DOHH2 (cell line): Measurements from ENCODE around the gene PRAMEF12.

Source experiments
- H3F3A ChIP-seq: fragments of 200-600 bp; sonication (generic), shearing (Covaris generic); 2 replicates; pipeline ENCODE4 v1.6.0; 2016; ENCODE audit warnings: antibody characterized with exemption, mild to moderate bottlenecking; ENCODE audit not compliant: control insufficient read depth, insufficient read depth
- H3K27ac ChIP-seq: fragments of 200-600 bp; sonication (generic); 2 replicates; pipeline ENCODE4 v1.5.1; 2014; ENCODE audit warnings: low read depth, mild to moderate bottlenecking, low read length, moderate library complexity
- H3K27me3 ChIP-seq: fragments of 200-600 bp; sonication (generic); 2 replicates; pipeline ENCODE4 v1.6.1; 2014; ENCODE audit warnings: mild to moderate bottlenecking, low read length, mixed read lengths; ENCODE audit not compliant: control insufficient read depth
- H3K36me3 ChIP-seq: fragments of 200-600 bp; sonication (generic); 2 replicates; pipeline ENCODE4 v1.6.1; 2014; ENCODE audit warnings: mild to moderate bottlenecking, low read length, moderate library complexity, mixed read lengths; ENCODE audit not compliant: control insufficient read depth
- H3K4me1 ChIP-seq: fragments of 200-600 bp; sonication (generic); 2 replicates; pipeline ENCODE4 v1.6.1; 2014; ENCODE audit warnings: mild to moderate bottlenecking, low read length, mixed read lengths; ENCODE audit not compliant: control insufficient read depth
- H3K4me2 ChIP-seq: fragments of 200-600 bp; sonication (generic); 2 replicates; pipeline ENCODE4 v1.6.0; 2014; ENCODE audit warnings: mild to moderate bottlenecking, low read length, moderate library complexity
- H3K4me3 ChIP-seq: fragments of 200-600 bp; sonication (generic); 2 replicates; pipeline ENCODE4 v1.5.1; 2014; ENCODE audit warnings: mild to moderate bottlenecking, low read length, mixed read lengths
- H3K79me2 ChIP-seq: fragments of 200-600 bp; sonication (generic); 2 replicates; pipeline ENCODE4 v1.6.1; 2014; ENCODE audit warnings: mild to moderate bottlenecking, low read length, mixed read lengths; ENCODE audit not compliant: control insufficient read depth
- H3K9me2 ChIP-seq: fragments of 200-600 bp; sonication (generic); replicated peaks from 2 replicates; pipeline ENCODE4 v1.6.1; 2014; ENCODE audit warnings: mild to moderate bottlenecking, low read length, mixed read lengths; ENCODE audit not compliant: control insufficient read depth
- H3K9me3 ChIP-seq: fragments of 200-600 bp; sonication (generic); 2 replicates; pipeline ENCODE4 v1.6.1; 2014; ENCODE audit warnings: antibody characterized with exemption, low read length, mixed read lengths; ENCODE audit not compliant: control insufficient read depth, insufficient read depth
- H4K20me1 ChIP-seq: fragments of 200-600 bp; sonication (generic); 2 replicates; pipeline ENCODE4 v1.6.0; 2014; ENCODE audit warnings: low read depth, mild to moderate bottlenecking, antibody characterized with exemption, low read length, moderate library complexity; ENCODE audit not compliant: control insufficient read depth, insufficient read depth
- EZH2phosphoT487 ChIP-seq: fragments of 200-600 bp; sonication (generic); IDR thresholded peaks from 2 replicates; pipeline ENCODE4 v1.6.1; 2017; ENCODE audit warnings: borderline replicate concordance, mild to moderate bottlenecking, antibody characterized with exemption, low read length, moderate library complexity, mixed read lengths
- TF ChIP-seq, protein P1 (sequence below): fragments of 200-600 bp; sonication (generic); IDR thresholded peaks from one replicate; pipeline ENCODE4 v1.5.1; 2014; ENCODE audit warnings: antibody characterized with exemption, mild to moderate bottlenecking, low read depth, low read length; ENCODE audit not compliant: poor library complexity, severe bottlenecking

The PRAMEF12 gene

DNA sequence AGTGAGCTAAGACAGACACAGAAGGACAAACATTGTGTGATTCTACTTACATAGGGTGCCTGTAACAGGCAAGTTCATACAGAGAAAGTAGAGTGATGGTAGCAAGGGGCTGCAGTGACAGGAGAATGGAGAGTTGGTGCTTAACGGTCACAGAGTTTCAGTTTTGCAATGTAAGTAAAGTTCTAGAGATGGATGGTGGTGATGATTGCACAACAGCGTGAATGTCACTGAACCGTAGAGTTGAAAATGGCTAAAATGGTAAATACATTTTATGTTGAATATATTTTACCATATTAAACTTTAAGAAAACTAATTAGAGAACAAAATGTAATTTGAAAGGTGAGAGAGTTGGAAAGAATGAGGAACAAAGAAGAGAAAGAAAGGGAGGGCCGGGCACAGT, 18.8 kb upstream of the PRAMEF12 start:
- Histone ChIP-seq H3K36me3 (no peaks in the 10 kb centered on the region), H4K20me1 (no peaks in the 10 kb centered on the region), H3K27me3 (no peaks in the 10 kb centered on the region), H3K4me1 (no peaks in the 10 kb centered on the region), H3K9me2 (no peaks in the 10 kb centered on the region), H3K27ac (no peak overlapping the region), H3K4me3 (no peak overlapping the region), H3F3A (no peaks in the 10 kb centered on the region), H3K9me3 (no peaks in the 10 kb centered on the region), H3K79me2 (no peaks in the 10 kb centered on the region), H3K4me2 (no peak overlapping the region)
- no peak for TF ChIP-seq EZH2phosphoT487
- TF ChIP-seq, protein P1, sequence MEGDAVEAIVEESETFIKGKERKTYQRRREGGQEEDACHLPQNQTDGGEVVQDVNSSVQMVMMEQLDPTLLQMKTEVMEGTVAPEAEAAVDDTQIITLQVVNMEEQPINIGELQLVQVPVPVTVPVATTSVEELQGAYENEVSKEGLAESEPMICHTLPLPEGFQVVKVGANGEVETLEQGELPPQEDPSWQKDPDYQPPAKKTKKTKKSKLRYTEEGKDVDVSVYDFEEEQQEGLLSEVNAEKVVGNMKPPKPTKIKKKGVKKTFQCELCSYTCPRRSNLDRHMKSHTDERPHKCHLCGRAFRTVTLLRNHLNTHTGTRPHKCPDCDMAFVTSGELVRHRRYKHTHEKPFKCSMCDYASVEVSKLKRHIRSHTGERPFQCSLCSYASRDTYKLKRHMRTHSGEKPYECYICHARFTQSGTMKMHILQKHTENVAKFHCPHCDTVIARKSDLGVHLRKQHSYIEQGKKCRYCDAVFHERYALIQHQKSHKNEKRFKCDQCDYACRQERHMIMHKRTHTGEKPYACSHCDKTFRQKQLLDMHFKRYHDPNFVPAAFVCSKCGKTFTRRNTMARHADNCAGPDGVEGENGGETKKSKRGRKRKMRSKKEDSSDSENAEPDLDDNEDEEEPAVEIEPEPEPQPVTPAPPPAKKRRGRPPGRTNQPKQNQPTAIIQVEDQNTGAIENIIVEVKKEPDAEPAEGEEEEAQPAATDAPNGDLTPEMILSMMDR, result no peak

DNA sequence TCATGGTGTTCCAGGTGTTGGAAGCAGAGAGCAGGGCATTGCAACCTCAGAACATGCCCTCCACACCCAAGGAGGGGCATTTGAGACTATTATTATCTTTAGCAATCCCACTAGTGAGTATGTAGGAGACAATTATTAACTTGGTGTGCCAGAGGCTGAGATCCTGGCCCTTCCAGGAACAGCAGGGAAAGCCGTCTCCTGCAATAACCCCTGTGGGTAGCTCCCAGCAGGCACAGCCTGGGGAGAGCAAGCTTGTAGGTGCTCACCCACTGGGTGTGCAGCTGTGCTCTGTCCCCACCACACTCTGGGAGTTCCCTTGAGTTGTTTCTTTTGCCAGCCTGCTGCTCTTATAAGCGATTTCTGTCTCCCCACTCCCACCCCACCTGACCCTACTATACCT, 17.3 kb upstream of the PRAMEF12 start:
- no peaks in the 10 kb centered on the region for H3F3A ChIP-seq
- H3K9me3 ChIP-seq, result no peaks in the 10 kb centered on the region
- H4K20me1 ChIP-seq, result no peaks in the 10 kb centered on the region
- no peak overlapping the region for H3K4me3 ChIP-seq
- H3K27me3 ChIP-seq, result no peaks in the 10 kb centered on the region
- no peaks in the 10 kb centered on the region for H3K9me2 ChIP-seq
- no peaks in the 10 kb centered on the region for H3K36me3 ChIP-seq
- H3K27ac ChIP-seq, result no peak overlapping the region
- H3K4me1 ChIP-seq, result no peaks in the 10 kb centered on the region
- no peaks in the 10 kb centered on the region for H3K79me2 ChIP-seq
- no peak overlapping the region for H3K4me2 ChIP-seq
- TF ChIP-seq, protein P1, result no peak
- TF ChIP-seq EZH2phosphoT487, result no peak

DNA sequence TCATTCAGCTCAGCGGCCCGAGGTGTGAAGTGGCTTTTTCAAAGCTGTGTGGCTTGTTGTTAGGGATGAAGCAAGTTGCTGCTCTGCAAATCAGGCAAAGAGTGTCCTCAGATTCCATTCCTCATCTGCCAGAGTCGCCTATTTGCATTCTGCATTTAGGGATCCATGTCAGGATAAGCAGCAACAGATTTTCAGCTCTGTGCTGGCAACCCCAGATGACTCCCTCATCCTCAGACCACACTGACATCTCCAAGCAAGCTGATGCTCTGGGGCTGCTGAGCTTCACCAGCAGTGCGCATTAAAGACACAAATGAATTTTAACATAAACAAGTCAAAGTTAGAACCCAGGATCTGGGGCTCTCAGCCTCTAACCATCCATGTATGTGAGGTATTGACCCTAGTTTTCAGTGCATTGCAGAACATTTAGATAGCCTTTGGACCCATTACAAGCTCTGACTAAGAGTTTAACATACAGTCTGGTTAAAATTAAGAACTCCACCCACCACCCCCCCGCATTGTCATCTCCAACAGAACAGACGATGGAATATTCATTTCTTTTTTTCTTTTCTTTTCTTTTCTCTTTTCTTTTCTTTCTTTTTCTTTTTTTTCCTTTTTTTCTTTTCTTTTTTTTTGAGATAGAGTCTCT, 16.6 kb upstream of the PRAMEF12 start:
- Histone ChIP-seq H3K9me3 (no peaks in the 10 kb centered on the region), H3K4me3 (no peak overlapping the region), H3K4me1 (no peaks in the 10 kb centered on the region), H3K79me2 (no peaks in the 10 kb centered on the region), H3K9me2 (no peaks in the 10 kb centered on the region), H3K27ac (no peak overlapping the region), H3K27me3 (no peaks in the 10 kb centered on the region), H3F3A (no peaks in the 10 kb centered on the region), H4K20me1 (no peaks in the 10 kb centered on the region), H3K36me3 (no peaks in the 10 kb centered on the region), H3K4me2 (no peak overlapping the region)
- TF ChIP-seq, protein P1, result no peak
- TF ChIP-seq EZH2phosphoT487, result no peak

DNA sequence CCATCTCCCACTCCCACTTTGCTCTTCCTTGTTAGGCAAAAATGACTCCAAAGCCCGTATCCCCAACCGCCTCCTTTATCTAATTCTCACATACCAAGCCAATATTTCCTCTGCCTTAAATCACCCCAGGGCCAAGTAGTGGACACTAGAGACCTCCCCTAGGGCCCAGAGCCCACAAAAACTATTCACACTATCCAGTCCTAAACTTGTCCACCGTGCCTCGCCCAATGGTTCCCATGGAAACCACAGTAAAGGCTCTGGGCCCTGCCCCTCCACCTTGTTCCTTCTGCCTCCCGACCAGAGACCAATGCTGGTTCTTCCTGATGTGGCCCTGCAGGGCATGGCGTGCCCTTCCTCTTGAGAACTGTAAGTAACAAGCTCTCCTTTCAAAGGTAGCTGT, 15.7 kb upstream of the PRAMEF12 start:
- Histone ChIP-seq H3K27me3 (no peaks in the 10 kb centered on the region), H3F3A (no peaks in the 10 kb centered on the region), H3K4me1 (no peaks in the 10 kb centered on the region), H3K36me3 (no peaks in the 10 kb centered on the region), H3K4me3 (no peak overlapping the region), H3K9me2 (no peaks in the 10 kb centered on the region), H3K4me2 (no peak overlapping the region), H3K79me2 (no peaks in the 10 kb centered on the region), H3K27ac (no peak overlapping the region), H4K20me1 (no peaks in the 10 kb centered on the region), H3K9me3 (no peaks in the 10 kb centered on the region)
- TF ChIP-seq, protein P1, result no peak
- no peak for TF ChIP-seq EZH2phosphoT487
